Measurements from ENCODE around the gene GADD45A.

The GADD45A gene

DNA sequence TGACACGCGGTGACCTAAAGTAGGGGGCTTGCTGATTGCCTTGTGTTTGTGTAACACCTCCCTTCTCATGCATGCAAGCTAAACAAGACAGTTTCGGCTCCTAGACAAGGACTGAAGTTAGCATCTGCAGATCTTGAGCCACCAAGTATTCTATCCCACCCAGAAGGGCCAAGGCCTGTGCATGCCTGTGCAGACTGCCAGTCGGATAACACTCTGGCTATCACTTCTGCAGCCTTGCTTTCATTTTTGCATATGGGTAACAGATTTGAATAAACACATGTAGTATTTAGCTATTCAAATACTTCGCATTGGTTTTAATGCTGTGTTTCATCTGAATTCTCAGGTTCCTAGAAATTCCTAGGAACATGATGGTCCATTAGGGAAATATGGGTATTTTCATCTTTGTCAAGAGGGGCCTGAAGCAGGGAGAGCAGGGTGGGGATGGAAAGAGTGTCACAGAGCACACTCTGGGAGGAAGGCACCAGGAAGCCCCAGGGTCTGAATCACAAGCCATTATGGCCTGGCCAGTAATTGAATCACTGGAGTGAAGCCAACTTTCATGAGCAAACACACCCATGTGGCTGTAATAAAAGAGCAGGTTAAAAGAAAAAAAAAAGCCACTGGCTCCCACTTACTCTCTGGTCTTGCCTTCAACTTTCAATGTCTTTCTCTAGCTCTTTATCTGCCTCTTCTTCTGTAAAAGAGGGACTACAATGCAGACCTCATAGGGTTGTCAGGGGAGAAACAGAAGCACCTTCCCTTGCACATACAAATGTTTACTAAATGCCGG is 28.3 kb downstream of the GADD45A start:
- peak overlapping the region; percentile 91 for H3K27ac ChIP-seq
- no peak for TF ChIP-seq CTCF (conservative IDR thresholded peaks at IDR 0.05)

DNA sequence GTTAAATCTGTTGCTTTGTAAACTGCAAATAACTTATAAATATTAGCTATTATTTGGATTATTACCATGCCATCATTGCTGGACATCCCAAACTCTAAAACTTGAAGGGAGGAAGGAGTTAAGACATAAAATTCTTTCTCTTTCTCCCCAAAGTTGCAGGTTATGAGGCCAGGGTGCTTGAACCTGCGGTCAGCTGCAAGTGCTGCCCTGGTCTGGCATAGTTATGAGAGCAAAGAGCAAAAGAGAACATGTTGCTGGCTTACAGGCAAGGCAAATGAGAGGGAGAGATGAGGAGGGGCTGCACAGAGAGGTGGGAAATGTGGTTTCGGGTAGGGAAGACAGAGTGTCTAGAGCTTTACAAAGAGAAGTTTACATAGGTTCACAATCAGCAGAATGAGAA is 30.8 kb downstream of the GADD45A start:
- no peak for TF ChIP-seq CTCF (conservative IDR thresholded peaks at IDR 0.05)
- peak overlapping the region; percentile 91 for H3K27ac ChIP-seq

- no peak for TF ChIP-seq CTCF (conservative IDR thresholded peaks at IDR 0.05)
- peak overlapping the region; percentile 91 for H3K27ac ChIP-seq
Measured at GRCh38 chr1:67716800-67717199, 31.8 kb downstream of the GADD45A start.

- no peak for TF ChIP-seq CTCF (conservative IDR thresholded peaks at IDR 0.05)
Measured at GRCh38 chr1:67717876-67718275, 32.9 kb downstream of the GADD45A start.

DNA sequence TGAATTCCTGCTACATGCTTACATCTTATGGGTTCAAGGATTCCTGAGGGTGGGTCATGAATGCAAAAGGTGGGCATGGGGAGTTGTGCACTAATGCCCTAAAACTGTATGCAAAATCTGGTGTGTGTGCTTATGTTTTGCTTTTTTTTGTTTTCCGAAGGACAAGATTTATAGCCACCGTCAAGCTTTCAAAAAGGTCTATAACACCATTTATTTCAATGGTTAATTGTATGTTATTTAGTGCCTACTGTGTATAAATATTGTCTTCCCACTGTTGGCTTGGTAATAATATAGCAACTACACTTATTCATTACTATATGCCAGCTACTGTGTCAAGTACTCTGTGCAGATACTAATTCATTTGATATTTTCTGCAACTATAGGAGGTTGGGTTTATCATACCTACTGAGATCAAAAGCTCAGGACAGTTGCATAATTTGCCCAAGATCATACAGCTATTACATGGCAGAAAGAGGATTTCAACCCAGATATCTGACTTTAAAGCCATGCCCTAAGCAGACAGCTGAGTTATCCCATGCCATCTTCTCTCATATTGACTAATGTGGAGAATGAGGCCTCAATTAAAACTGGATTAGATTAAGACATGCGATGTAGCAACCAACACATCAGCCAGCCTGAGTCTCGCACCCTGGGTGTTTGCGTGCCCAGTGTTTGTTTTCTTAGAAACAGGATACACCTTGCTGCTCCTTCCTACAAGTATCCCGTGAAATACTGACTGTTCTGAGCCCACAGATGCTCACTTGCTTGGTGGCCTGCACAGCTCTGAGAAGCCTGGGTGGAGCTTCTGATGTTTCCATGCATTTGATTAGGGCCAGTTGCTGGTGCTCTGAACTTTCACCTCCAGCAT is 34.6 kb downstream of the GADD45A start:
- no peak for TF ChIP-seq CTCF (conservative IDR thresholded peaks at IDR 0.05)
- peak overlapping the region; percentile 36; the same call in 1 of the 2 replicates for H3K27ac ChIP-seq

More at GRCh38 chr1:67717876-67718275, 32.9 kb downstream of the GADD45A start:
- H3K27ac ChIP-seq = peak overlapping the region; percentile 91

DNA sequence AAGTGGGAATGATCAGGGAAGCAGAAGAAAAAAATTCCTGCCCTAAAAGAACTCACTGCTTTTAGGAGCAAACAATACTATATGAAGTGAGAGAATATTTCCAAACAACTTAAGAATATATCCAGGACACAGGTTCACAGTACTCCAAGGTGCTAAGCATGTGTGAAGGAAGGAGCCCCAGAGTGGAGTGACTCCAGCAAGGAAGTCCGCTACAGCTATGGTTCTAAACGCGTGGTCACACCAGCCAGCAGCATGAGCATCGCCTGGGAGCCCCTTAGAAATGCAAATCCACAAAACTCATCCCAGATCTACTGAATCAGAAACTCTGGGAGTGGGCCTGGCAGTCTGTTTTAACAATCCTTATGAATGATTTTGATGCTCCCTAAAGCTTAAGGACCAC is 36.1 kb downstream of the GADD45A start:
- TF ChIP-seq CTCF (conservative IDR thresholded peaks at IDR 0.05) = no peak
- peak overlapping the region; percentile 36; the same call in 1 of the 2 replicates for H3K27ac ChIP-seq

DNA sequence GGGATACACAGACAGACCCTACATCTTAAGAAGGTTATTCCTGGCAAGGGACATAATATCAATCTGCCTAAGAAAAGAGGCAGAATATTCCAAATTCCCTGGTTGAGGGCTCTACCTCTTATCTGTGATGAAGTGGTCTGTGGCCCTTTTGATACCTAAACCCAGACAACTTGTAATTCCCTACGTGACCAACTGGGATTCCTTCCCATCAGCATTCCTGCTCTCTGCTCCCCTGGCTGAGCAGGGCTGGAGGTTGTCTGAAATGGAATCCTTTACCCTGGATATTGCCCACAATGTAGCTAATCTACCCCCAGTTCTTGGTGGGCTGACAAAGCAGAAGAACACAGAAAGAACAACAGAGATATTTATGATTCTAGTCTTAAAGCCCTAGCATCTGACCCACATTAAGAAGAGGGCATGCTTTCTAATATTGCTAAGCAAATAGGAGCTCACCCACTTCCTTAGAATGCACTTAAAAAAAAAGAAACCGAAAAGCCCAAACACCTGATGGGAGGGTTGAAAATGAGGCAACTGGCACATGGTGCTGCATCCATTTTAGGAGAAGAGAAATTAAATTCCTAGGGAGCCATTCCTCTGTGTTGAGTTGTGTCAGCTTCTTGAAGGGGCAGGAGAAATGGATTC is 36.8 kb downstream of the GADD45A start:
- no peak for TF ChIP-seq CTCF (conservative IDR thresholded peaks at IDR 0.05)
- H3K27ac ChIP-seq = peak overlapping the region; percentile 93; the same call in 1 of the 2 replicates

Measured in VCaP (cell line).